Measurements from ENCODE around the gene NRL. TPM values are rescaled to one million over a fixed set of nuclear protein-coding genes. Genes with fewer than 3 reads are reported as not detected.
A peak's percentile ranks its signal among the peaks of the same experiment; 100 is the strongest.

Gene NRL
- total RNA-seq, 1 donor from 2014 or later, result 2.8 TPM

DNA sequence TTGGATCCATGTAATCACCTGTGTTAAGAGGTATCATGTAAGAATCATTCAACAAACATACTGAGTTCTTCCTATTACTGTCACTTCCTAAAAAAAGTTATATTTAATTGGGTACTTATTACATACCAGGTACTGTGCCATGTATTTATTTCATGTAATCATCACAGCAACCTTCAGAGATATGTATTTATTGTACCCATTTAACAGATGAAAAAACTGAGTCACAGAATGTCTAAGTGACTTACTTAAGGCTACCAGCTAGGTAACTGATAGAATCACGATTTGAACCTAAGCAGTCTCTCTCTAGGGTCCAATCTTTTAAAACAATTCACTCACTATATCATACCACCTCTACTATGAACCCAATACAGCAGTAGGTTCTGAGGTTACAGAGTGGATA is 29.7 kb upstream of the NRL start:
- no peak for DNase-seq (ENCODE audit: low spot score)

DNA sequence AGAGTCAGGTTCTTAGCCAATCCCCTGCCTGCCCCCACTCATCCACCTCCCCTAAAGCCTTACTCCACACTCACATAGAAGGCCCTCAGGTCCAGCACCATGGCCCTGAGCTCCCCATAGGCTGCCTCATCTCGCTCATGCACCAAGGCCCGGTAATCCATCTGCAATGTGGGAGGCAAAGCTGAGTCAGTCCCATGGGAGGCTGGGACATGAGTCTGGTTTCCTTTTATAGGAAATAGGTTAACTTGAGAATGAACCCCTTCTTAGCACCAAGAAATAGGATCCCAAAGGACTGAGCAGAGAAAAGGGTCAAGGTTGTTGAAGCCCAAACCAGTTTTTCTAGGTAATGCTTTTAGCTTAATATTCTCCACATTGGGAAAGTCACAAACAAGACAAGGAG is 28.8 kb upstream of the NRL start:
- DNase-seq (ENCODE audit: low spot score), result no peak

DNA sequence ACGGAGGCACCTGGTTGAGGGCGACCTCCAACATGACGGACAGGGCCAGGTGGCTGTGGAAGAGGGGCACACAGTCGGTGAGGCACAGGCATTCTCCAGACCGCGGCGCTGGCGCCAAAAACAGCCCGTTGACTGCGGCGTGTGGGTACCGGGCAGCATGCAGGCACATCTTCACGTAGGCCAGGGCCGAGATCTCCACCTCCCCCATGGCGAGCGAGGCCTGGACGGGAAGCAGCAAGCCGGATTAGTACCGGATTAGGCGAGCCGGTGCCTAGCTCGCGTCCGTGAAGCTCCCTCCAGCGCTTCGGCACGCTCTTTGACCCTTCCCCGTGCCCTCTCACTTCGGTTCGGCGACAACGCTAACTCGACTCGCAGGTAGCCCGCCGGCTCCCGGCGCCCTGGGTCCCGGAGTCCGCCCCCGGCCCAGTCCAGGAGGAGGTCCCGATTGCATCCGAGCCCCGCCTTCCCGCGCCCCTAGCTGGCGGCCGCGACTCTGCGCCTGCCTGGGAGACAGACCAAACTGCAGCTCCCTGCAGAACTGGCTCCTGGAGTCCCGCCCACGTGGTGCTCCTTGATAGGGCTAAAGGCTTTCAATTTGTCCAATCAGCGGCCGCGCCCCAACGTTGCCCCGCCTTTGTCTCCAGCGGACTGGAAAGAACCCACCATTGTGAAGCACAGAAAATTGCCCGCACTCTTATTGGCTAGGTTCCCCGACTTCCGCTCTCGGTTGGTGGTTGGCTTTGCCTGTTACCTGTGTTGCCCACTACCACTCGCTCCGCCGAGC is 26.5 kb upstream of the NRL start, which contains the start of gene EMC9:
EMC9 (minus strand) TSS at position 495 of the 784 bp plus-strand sequence; CDS start at position 208, 287 bp downstream.
- DNase-seq (ENCODE audit: low spot score), result peak; percentile 100

DNA sequence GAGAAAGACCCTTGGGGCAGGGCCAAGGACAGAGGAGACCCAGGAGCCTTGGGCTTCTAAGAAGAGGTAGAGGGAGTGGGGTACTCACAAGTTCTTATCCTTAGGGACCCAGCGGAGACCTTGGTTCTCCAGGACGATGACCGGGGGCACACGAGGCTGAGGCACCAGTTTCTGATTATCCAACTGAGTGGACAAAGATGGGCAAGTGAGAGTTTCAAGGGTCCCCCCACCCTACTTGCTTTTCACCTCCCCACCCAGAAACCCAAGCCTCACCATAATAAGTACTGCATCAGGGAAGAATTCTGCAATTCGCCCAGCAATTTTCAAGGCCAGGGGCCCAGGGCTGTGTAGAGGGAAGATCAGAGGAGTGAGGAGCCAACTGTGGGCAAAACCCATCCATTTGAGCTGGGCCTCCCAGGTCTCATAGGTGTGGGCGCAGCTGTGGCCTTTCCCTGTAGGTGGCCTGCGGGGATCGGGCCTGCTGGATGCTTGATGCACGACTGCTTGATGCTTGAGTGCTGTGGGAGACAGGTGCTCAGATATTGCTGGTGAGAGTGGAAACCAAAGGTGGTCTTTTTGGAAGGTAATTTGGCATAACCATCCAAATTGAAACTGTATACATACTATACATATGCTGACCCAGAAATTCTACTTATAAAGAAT is 24.7 kb upstream of the NRL start:
- DNase-seq (ENCODE audit: low spot score), result no peak

DNA sequence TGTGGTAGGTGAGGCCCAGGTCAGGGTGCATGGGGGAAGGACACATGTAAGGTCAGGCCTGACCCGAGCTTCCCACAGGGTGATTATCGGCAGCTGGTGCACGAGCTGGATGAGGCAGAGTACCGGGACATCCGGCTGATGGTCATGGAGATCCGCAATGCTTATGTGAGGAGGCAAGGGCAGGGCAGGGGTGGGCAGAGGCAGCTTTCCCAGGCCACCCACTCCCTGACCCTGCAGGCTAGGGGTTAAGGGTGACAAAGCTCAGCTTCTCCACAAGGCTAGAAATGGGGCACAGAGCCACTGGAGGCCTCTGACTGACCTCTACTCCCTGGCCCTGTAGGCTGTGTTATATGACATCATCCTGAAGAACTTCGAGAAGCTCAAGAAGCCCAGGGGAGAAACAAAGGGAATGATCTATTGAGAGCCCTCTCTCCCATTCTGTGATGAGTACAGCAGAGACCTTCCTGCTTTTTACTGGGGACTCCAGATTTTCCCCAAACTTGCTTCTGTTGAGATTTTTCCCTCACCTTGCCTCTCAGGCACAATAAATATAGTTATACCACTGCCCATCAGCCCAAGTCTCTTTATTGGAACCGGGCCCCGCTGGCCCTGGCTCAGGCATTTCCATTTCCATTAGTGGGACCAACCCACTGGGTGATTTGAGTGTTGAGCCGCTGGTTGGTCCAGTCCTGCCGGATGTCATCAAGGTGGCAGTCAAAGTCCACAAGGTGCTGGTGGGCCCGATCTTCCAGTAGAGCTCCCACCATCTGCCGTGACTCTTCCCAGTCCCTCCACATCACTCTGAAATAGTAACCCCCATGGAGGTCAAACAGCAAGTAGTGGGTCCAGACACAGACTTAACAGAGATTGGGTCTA is 23.9 kb upstream of the NRL start:
- DNase-seq (ENCODE audit: low spot score), result no peak

DNA sequence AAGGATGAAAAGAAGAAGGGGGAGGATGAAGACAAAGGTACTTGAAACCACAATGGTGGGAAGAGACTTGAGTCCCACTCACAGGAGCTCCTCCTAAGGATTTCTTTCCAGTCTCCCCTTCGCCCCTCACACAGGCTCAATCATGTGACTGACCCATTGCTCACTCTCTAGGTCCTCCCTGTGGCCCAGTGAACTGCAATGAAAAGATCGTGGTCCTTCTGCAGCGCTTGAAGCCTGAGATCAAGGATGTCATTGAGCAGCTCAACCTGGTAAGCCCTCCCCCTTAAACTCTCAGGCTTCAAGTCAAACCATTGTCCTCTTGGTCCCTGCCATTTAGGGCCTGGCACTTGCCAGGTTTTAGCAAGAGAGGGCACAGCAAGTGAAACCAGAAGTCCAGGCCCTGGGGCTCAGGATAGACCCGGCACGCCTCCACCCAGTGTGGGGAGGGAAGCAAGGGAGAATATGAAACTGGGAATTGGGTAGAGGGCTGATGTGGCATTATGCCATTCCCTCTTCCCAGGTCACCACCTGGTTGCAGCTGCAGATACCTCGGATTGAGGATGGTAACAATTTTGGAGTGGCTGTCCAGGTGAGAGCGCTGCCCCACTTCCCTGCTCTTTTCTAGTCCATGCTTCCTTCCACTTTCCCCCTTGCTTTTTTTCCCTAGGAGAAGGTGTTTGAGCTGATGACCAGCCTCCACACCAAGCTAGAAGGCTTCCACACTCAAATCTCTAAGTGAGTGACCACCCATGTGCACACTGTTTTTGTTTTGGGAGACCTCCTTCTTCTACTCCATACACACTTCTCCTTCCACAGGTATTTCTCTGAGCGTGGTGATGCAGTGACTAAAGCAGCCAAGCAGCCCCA is 23.0 kb upstream of the NRL start:
- DNase-seq (ENCODE audit: low spot score), result no peak

DNA sequence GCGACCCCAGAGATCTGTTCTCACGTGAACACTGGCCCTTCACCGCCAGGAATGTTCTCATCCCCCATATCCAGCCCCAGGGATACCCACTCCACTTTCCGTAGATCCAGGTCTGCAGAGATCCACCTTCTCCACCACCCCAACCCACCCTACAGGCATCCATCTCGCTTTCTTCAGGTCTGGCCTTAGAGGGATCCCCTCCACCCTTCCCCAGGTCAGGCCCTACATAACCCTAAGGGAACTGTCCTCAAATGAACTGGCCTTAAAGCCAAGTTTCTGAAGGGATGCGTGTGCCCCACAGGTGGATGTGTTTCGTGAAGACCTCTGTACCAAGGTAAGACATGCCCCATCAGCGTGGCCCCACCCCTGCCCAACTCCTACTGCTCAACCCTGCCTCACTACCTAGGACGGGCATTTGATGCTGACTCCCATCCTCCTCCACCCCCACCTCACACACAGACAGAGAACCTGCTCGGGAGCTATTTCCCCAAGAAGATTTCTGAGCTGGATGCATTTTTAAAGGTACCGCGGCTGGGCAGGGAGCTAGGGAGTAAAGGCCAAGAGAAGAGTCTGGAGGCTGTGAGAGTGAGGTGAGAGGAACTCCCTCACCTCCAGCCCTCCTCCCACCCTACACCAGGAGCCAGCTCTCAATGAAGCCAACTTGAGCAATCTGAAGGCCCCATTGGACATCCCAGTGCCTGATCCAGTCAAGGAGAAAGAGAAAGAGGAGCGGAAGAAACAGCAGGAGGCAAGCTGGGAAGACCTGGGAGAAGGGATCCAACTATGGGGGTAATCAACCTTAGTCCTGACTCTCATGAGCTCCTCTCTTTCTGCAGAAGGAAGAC is 22.2 kb upstream of the NRL start:
- no peak for DNase-seq (ENCODE audit: low spot score)

DNA sequence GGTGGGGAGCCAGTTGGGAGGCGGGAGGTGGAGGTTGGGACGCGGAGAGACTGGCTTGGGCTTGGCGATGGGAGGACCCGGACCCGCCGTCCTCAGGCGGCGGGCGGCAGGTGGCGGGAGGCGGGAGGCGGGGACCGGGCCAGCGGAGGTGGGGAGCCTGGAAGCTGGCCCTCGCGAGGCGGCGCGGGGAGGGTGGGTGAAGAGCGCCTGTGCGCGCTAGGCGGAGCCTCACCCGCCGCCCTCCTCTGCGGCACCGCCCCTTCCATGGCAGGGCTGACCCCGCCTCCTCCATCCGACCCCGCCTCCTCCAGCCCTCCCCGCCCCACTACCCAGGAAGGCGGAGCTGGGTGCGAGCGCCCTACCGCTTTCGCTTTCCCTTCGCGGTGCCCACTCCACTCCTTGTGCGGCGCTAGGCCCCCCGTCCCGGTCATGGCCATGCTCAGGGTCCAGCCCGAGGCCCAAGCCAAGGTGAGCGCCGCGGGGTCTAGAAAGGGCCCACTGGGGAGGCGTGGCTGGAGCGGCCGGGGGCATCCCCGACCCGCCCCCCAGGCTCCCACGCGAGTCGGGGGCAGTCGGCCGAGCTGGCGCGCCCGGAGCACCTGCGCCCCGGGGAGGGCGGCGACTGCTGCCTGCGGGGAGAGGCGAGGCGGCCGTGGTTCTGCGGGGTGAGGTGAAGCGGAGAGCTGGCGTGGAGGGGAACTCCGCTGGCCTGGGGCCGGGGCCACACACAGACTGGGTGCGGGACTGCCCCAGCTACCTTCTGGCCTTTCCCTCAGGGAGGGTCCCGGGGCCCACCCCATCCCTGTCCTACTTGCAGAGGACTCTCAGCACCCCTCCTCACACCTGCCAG is 21.3 kb upstream of the NRL start, which contains the start of gene PSME1:
PSME1 (plus strand) TSS at position 361 of the 850 bp plus-strand sequence; CDS start at position 430, 69 bp downstream.
- DNase-seq (ENCODE audit: low spot score), result peak; percentile 94

- no peak for DNase-seq (ENCODE audit: low spot score)
Measured at GRCh38 chr14:24135584-24135833, 20.8 kb upstream of the NRL start.

- DNase-seq (ENCODE audit: low spot score), result no peak
Measured at GRCh38 chr14:24133735-24134134, 19.0 kb upstream of the NRL start.

DNA sequence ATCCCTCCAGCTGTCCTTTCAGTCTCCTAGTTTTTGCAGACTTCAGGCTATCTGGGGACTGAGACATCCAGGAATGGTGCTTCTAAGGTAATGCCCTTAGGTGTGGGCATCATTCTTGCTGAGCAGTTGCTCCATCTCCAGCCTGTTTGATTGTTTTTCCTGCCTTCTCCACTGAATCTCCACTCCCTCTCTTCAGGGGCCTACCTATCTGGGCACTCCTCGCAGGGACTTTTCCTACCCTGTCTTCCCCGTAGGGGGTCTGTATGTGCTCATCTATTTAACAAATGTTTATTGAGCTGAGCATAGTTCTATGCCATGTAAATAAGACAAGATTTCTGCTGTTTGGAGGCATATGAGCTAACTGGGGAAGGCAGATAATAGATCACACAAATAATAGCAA is 18.2 kb upstream of the NRL start:
- no peak for DNase-seq (ENCODE audit: low spot score)

DNA sequence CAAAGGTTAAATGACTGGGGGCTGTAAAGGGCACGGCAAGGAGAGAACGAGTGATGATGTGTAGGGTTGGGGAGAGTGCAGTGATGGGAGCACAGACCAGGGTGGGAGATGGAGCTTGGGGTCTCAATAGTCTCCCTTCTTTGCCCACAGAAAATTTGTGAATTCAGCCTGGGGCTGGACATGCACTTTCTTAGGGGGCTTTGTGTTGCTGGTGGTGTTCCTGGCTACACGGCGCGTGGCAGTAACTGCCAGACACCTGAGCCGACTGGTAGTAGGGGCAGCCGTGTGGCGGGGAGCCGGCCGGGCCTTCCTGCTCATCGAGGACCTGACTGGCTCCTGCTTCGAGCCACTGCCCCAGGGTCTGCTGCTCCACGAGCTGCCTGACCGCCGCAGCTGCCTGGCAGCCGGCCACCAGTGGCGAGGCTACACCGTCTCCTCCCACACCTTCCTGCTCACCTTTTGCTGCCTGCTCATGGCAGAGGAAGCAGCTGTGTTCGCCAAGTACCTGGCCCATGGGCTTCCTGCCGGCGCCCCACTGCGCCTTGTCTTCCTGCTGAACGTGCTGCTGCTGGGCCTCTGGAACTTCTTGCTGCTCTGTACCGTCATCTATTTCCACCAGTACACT is 17.4 kb upstream of the NRL start:
- no peak for DNase-seq (ENCODE audit: low spot score)

- no peak for DNase-seq (ENCODE audit: low spot score)
Measured at GRCh38 chr14:24131549-24131966, 16.8 kb upstream of the NRL start.

DNA sequence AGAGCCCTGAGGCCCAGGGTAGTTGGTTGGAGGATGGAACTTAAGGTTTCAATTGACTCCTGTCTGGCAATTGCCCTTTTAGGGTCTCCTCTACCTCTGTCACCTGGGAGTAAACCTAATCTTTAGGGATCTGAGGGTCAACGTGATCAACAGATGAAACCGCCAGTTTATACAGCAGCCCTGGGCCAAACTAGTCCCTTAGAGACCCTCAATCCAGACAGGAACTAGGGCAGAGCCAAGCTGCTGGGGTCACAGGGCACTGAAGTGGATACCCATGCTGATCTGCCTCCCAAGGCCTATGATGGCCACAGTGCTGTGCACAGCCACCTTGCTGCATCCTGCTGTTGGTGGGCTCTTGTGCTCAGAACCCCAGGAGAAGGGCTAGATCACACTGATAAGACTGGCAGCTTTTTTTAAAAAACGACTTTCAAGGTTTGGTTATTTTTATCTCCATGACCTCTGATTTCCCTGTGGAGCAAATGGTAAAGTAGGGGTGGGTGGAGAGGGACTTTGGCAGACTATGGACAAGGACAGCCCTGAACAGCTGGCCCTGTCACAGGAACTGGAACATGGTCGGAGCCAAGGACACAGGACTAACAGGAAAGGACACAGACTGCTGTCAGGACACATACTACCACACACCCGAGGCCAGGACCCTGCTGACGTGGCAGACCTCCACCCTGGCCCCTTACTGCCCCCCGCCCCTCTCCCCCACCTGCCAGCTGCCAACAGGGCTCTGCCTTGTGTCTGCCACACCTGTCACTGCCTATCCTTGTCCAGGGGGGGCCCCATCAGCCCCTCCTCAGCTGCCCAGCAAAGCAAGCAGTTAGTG is 16.2 kb upstream of the NRL start:
- no peak for DNase-seq (ENCODE audit: low spot score)

DNA sequence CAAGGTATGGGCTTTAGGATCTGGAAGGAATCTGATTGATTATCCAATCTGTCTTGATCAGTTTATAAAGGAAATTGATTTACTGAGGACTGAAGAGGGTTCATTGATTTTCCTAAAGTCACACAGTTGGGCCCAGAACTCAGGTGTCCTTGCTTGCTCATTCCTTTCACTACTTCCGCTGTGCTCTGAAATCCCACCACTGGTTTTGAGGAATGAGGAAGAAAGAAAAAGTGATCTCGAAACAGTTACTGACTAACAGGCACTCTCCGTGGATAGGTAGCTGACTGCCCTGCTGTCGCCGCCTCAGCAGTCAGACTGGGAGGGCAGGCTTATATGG is 15.6 kb upstream of the NRL start, which contains the start of gene FITM1:
FITM1 (plus strand) TSS at position 280 of the 337 bp plus-strand sequence. CDS start 905 bp downstream, outside the sequence.
- no peak for DNase-seq (ENCODE audit: low spot score)

DNA sequence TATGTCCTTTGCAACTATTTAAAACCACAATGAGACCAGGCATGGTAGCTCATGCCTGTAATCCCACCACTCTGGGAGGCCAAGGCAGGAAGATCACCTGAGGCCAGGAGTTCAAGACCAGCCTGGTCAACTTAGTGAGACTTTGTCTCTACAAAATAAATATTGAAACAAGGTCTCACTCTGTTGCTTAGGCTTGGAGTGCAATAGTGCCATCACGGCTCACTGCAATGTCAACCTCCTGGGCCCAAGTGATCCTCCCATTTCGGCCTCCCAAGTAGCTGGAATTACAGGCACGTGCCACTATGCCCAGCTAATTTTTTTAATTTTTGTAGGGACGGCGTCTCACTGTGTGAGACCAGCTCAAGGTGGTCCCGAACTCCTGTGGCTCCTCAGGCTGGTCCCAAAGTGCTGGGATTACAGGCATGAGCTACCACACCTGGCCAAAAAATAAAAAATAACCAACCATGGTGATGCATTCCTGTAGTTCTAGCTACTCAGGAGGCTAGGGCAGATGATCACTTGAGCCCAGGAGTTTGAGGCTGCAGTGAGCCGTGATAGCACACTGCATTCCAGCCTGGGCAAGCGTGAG is 14.8 kb upstream of the NRL start:
- DNase-seq (ENCODE audit: low spot score), result no peak

GRCh38 chr14:24127673-24128072 is 12.9 kb upstream of the NRL start:
- no peak for DNase-seq (ENCODE audit: low spot score)

- DNase-seq (ENCODE audit: low spot score), result no peak
Measured at GRCh38 chr14:24126939-24127338, 12.2 kb upstream of the NRL start.

Measured in mucosa of gallbladder (tissue), 1 donor.